HG03432 (cell line): ENCODE measurements around the gene DPP10.

Experiments used
- ATAC-seq: cut with Tn5 transposase; IDR thresholded peaks from one replicate; pipeline ENCODE4 v1.9.1; 2021; ENCODE audit warnings: mild to moderate bottlenecking, moderate library complexity; ENCODE audit not compliant: unreplicated experiment

The DPP10 gene

GRCh38 chr2:114580691-114581090 lies 138.2 kb downstream of the DPP10 start:
- no peak for ATAC-seq

GRCh38 chr2:114598329-114598728 lies 155.9 kb downstream of the DPP10 start:
- no peak for ATAC-seq

GRCh38 chr2:114609203-114609602 lies 166.8 kb downstream of the DPP10 start:
- ATAC-seq = no peak

GRCh38 chr2:114609801-114610200 lies 167.4 kb downstream of the DPP10 start:
- no peak for ATAC-seq

GRCh38 chr2:114610677-114611076 lies 168.2 kb downstream of the DPP10 start:
- no peak for ATAC-seq

- ATAC-seq = no peak
Measured at GRCh38 chr2:114614592-114614991, 172.2 kb downstream of the DPP10 start.

GRCh38 chr2:114628481-114628880 lies 186.0 kb downstream of the DPP10 start:
- ATAC-seq = no peak

GRCh38 chr2:114631146-114631545 lies 188.7 kb downstream of the DPP10 start:
- no peak for ATAC-seq

GRCh38 chr2:114642166-114642770 lies 199.8 kb downstream of the DPP10 start:
- no peak for ATAC-seq

GRCh38 chr2:114642988-114643553 lies 200.6 kb downstream of the DPP10 start:
- no peak for ATAC-seq

- ATAC-seq = no peak
Measured at GRCh38 chr2:114651933-114652332, 209.5 kb downstream of the DPP10 start.

- ATAC-seq = no peak
Measured at GRCh38 chr2:114659880-114660279, 217.4 kb downstream of the DPP10 start.

- ATAC-seq = no peak
Measured at GRCh38 chr2:114661971-114662939, 219.8 kb downstream of the DPP10 start.

GRCh38 chr2:114668415-114668814 lies 226.0 kb downstream of the DPP10 start:
- no peak for ATAC-seq

GRCh38 chr2:114683251-114683650 lies 240.8 kb downstream of the DPP10 start:
- ATAC-seq = no peak

- no peak for ATAC-seq
Measured at GRCh38 chr2:114684403-114684802, 242.0 kb downstream of the DPP10 start.

GRCh38 chr2:114685102-114685501 lies 242.7 kb downstream of the DPP10 start:
- ATAC-seq = no peak

- ATAC-seq = no peak
Measured at GRCh38 chr2:114688241-114688640, 245.8 kb downstream of the DPP10 start.

- no peak for ATAC-seq
Measured at GRCh38 chr2:114698520-114698919, 256.1 kb downstream of the DPP10 start.

GRCh38 chr2:114699423-114699944 lies 257.0 kb downstream of the DPP10 start:
- no peak for ATAC-seq

GRCh38 chr2:114700440-114700839 lies 258.0 kb downstream of the DPP10 start:
- ATAC-seq = no peak
